SH-SY5Y (cell line): Measurements from ENCODE around the gene TSEN34.

Source experiments
- GATA2 ChIP-seq: IDR thresholded peaks from 2 replicates; pipeline ENCODE4 v1.6.1; 2011; ENCODE audit warnings: mild to moderate bottlenecking, low read depth, low read length
- GATA3 ChIP-seq: IDR thresholded peaks from 2 replicates; pipeline ENCODE4 v1.6.1; 2011; ENCODE audit warnings: low read depth, mild to moderate bottlenecking, low read length, moderate library complexity

DNA sequence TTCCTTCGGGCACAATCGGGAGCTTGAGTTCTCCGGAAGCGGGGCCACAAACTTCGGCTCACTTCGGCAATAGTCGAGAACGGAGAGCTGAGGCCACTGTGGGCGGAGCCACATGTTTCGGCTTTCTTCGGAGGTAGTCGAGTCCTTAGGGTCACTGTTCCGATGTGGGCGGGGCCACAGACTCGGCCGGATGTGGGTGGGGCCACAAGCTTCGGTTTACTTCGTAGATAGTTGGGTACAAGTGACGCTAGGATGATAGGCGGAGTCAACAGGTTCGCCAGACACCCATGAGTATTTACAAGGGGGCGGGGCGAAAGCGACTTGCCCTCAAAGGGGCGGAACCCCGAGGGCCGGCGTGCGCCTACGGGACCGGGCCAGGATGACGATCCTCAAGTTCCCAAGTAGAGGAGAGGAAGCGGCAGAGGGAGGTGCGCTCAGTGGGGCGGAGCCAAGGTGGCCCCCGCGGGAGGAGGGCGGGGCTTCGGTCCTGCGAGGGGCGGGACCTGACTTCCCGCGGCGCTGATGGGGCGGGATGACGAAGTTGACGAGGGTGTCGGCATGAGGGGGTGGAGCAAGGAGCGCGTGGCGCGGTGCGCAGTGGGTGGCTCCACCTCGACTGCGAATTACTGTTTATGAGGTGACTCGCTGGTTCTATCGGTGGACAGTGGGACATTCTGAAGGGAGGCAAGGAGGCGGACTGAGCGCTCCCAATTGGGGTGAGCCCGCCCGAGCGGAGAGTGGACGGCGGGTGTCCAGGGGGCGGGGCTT is 1.2 kb upstream of the TSEN34 start:
- TF ChIP-seq GATA2, result no peak
- TF ChIP-seq GATA3, result no peak
